ENCODE results near the gene CTDSPL2. TPM values are rescaled to one million over a fixed set of nuclear protein-coding genes. Genes with fewer than 3 reads are reported as not detected.
A peak's percentile ranks its signal among the peaks of the same experiment; 100 is the strongest.
"Not testable (repeated sequence)": the region's sequence is repeated elsewhere in the genome, so short reads cannot be mapped to it uniquely, and the experiment has no call there.

CTDSPL2 gene
- total RNA-seq, 2 donors from 2014 or later, result 31.7 to 43.0 TPM

DNA sequence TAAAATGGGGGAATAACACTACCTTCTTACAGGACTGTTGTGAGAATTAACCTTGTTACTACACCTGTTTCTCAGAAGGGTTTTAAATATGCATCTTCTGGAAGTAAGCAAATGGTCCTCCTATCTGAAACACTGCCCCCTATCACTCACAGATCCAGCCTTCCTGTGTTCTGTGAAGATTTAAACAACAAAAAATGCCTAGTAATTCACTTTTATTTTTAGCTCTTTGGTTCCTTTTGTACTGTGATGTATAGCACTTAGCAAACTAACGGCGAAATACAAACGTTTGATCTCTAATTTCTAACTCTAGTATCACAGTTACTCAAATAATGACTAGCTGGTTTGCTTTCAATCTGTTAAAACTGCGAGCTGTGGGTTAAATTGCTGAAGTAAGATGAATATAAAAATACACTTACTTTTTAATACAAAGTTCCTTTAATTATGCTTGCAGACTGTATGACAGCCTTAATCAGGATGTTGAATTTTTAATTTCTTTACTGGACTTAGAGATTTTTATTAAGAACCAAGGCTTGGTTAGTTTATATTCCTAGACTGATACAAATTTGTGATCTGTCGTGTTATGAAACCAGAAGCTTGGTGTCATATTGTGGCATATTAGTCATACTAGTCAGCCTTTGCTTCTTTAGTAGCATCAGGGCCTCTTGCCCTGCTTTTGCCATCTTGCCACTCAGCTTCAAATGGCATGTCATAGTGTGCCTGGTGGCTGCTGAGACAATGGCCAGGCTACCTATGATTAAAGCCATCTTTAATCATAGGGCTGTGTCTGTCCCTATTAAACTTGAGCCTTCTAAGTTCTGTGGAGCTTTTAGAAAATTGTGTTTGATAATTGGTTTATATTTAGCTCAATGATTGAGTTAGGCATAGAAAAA lies 118.7 kb downstream of the CTDSPL2 start:
- intact Hi-C loops (cut with DNase I), result no loop called here
- H3K27me3 ChIP-seq, result no peaks in the 10 kb centered on the region
- no peak overlapping the region for H3K9ac ChIP-seq (ENCODE audit: low read depth in 2 of 2, low read length in 2 of 2)
- TF ChIP-seq CTCF (IDR thresholded peaks at IDR 0.05), result no peak
- H3K27ac ChIP-seq, result no peak overlapping the region
- no peak overlapping the region for H3K4me3 ChIP-seq
- no peaks in the 10 kb centered on the region for H3K9me3 ChIP-seq
- H3K36me3 ChIP-seq, result no peaks in the 10 kb centered on the region
- DNase-seq, result no peak
- peaks cover 4% of the 10 kb centered on the region for H3K4me1 ChIP-seq

DNA sequence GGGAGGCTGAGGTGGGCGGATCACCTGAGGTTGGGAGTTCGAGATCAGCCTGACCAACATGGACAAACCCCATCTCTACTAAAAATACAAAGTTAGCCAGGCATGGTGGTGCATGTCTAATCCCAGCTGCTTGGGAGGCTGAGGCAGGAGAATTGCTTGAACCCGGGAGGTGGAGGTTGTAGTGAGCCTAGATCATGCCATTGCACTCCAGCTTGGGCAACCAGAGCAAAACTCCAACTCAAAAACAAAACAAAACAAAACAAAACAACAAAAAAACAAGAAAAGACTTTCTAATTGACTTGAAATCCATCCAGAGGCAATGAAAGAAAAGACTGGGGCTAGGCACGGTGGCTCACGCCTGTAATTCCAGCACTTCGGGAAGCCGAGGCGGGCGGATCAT lies 121.7 kb downstream of the CTDSPL2 start:
- H3K9ac ChIP-seq (ENCODE audit: low read depth in 2 of 2, low read length in 2 of 2); H3K27me3 ChIP-seq; intact Hi-C loops (cut with DNase I); H3K9me3 ChIP-seq; H3K4me1 ChIP-seq; H3K27ac ChIP-seq; H3K4me3 ChIP-seq; DNase-seq: not testable (repeated sequence)
- peaks cover 15% of the 10 kb centered on the region for H3K36me3 ChIP-seq

GRCh38 chr15:44550256-44550655 lies 122.8 kb downstream of the CTDSPL2 start:
- Histone ChIP-seq H3K4me3 (no peak overlapping the region), H3K9ac (ENCODE audit: low read depth in 2 of 2, low read length in 2 of 2) (no peak overlapping the region), H3K27ac (no peak overlapping the region), H3K27me3 (no peaks in the 10 kb centered on the region), H3K36me3 (peaks cover 15% of the 10 kb centered on the region), H3K4me1 (peaks cover 4% of the 10 kb centered on the region), H3K9me3 (no peaks in the 10 kb centered on the region)
- peak; percentile 32 for TF ChIP-seq CTCF (IDR thresholded peaks at IDR 0.05)
- intact Hi-C loops (cut with DNase I), result no loop called here
- DNase-seq, result no peak

GRCh38 chr15:44550734-44551133 lies 123.3 kb downstream of the CTDSPL2 start:
- H3K4me3 ChIP-seq, result no peak overlapping the region
- TF ChIP-seq CTCF (IDR thresholded peaks at IDR 0.05), result no peak
- H3K4me1 ChIP-seq, result peaks cover 4% of the 10 kb centered on the region
- intact Hi-C loops (cut with DNase I), result no loop called here
- no peak for DNase-seq
- no peaks in the 10 kb centered on the region for H3K9me3 ChIP-seq
- peaks cover 15% of the 10 kb centered on the region for H3K36me3 ChIP-seq
- no peak overlapping the region for H3K9ac ChIP-seq (ENCODE audit: low read depth in 2 of 2, low read length in 2 of 2)
- H3K27me3 ChIP-seq, result no peaks in the 10 kb centered on the region
- no peak overlapping the region for H3K27ac ChIP-seq

GRCh38 chr15:44554934-44555723 lies 127.7 kb downstream of the CTDSPL2 start:
- no peaks in the 10 kb centered on the region for H3K9me3 ChIP-seq
- H3K27me3 ChIP-seq, result no peaks in the 10 kb centered on the region
- H3K9ac ChIP-seq (ENCODE audit: low read depth in 2 of 2, low read length in 2 of 2), result no peak overlapping the region
- DNase-seq, result no peak
- no peak overlapping the region for H3K27ac ChIP-seq
- H3K4me3 ChIP-seq, result no peak overlapping the region
- peaks cover 26% of the 10 kb centered on the region for H3K36me3 ChIP-seq
- H3K4me1 ChIP-seq, result no peaks in the 10 kb centered on the region
- no peak for TF ChIP-seq CTCF (IDR thresholded peaks at IDR 0.05)
- intact Hi-C loops (cut with DNase I), result no loop called here

DNA sequence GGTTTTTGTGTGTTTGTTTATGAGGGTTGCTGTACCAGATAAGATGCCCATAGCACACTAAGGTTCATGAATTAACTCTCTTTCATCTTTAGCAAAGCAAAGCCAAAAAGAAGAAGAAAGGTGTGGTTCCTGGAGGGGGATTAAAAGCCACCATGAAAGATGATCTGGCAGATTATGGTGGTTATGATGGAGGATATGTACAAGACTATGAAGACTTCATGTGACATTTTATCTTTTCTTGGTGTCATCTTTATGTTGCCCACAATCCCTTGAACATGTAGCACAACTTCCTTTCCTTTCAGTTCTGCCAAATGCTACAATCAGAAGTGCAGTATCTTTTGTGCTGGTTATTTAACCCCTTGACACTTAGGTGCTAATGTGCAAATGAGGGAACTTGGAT lies 133.5 kb downstream of the CTDSPL2 start:
- peaks cover 52% of the 10 kb centered on the region for H3K36me3 ChIP-seq
- H3K4me1 ChIP-seq; H3K4me3 ChIP-seq; DNase-seq; H3K27ac ChIP-seq; H3K9me3 ChIP-seq; H3K27me3 ChIP-seq; H3K9ac ChIP-seq (ENCODE audit: low read depth in 2 of 2, low read length in 2 of 2); intact Hi-C loops (cut with DNase I): not testable (repeated sequence)
